HG02970 (cell line): ENCODE results near the gene KIF6.

ENCODE experiments used
- ATAC-seq: cut with Tn5 transposase; IDR thresholded peaks from one replicate; pipeline ENCODE4 v1.9.1; 2021; ENCODE audit warnings: mild to moderate bottlenecking, moderate library complexity, moderate number of reproducible peaks; ENCODE audit not compliant: unreplicated experiment, low FRiP score

KIF6 gene

DNA sequence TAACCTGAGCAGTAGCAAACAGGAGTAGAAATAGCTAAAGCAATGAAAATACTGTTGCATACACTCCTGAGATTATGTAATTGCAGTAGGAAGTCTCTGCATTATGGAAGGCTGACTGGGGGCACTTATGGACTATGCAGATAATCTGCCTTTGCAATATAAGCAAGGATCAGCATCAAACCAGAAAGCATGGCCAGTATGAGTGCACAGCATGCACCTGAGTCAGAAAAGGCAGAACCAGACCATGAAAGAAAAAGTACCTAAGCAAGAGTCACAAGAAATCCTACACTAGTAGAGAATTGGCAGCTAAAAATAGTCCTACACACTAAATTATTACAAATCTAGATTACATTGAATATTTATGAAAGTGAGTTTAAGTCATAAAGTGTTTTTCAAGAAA lies 164.3 kb downstream of the KIF6 start:
- ATAC-seq: no peak

DNA sequence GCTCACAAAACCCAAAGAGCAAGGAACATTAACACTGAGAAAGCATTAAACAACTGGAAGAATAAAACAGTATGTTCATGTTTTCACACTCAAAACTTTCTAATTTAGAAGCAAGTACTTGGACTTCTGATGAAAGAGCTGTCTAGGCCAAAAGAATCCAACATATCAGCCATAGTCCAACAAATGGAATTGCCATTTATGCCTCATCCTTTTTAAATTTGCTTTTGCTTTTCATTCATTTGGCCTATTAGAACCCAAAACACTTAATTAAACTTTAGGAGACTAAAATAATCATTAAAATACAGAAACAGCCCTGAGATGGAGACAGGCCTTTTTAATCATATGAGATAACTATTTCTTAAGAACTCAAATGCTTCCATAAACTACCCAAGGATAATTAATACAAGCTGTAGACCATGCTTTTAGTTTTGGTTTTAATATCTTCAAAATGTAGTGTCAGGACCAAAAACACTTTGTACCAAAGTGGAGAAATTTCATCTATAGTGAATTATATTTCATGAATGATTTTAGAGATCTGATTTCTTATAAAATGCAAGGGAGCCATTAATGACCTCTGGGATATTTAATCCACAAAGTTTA lies 166.5 kb downstream of the KIF6 start:
- ATAC-seq: no peak

DNA sequence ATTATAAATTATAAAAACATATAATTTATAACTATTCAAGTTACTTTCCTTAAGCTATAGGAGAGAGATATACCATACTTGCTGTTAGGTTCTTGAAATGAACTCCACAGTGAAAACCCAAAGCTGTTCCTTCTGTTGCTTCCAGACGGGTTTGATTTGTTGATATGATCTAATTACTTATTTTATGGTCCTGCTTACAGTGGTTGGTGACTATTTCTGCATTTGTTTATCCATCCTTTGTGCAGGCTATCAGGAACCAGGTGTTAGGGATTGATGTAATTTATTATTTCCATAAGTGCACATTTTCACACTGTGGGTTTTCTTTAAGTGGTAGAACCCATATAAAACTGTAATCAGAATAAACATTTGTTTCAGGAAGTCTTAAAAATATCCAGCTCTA lies 167.1 kb downstream of the KIF6 start:
- ATAC-seq: no peak

DNA sequence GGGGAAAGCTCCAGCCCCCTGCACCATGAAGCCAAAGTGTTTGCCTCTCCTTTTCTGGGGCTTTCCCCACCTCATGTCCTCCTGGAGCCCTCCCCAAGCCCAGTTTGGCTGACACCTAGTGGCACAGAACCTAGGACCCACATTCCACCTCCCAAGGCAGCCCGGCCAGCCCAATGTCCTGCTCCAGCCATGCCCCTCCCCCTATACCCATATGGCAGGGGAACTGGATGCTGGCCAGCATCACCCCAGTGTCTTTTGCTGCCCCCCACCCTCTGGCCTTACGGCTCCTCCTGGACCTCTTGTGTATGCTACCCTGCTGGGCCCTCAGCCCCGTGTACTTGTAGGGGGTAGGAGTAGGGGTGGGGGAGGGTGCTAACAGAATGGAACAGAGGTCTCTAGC lies 170.1 kb downstream of the KIF6 start:
- ATAC-seq: no peak

- ATAC-seq: no peak
Observed at GRCh38 chr6:39553860-39554802, 171.1 kb downstream of the KIF6 start.

- ATAC-seq: no peak
Observed at GRCh38 chr6:39553029-39553428, 172.2 kb downstream of the KIF6 start.

- no peak for ATAC-seq
Observed at GRCh38 chr6:39550191-39550590, 175.0 kb downstream of the KIF6 start.

- ATAC-seq: no peak
Observed at GRCh38 chr6:39546731-39547130, 178.5 kb downstream of the KIF6 start.

- ATAC-seq: no peak
Observed at GRCh38 chr6:39543950-39544349, 181.3 kb downstream of the KIF6 start.

- no peak for ATAC-seq
Observed at GRCh38 chr6:39543095-39543494, 182.1 kb downstream of the KIF6 start.

GRCh38 chr6:39540454-39540853 lies 184.8 kb downstream of the KIF6 start:
- ATAC-seq: no peak

GRCh38 chr6:39530201-39530759 lies 194.9 kb downstream of the KIF6 start:
- peak; percentile 95 for ATAC-seq

- ATAC-seq: no peak
Observed at GRCh38 chr6:39527792-39528564, 197.2 kb downstream of the KIF6 start.

- no peak for ATAC-seq
Observed at GRCh38 chr6:39524007-39524406, 201.2 kb downstream of the KIF6 start.

DNA sequence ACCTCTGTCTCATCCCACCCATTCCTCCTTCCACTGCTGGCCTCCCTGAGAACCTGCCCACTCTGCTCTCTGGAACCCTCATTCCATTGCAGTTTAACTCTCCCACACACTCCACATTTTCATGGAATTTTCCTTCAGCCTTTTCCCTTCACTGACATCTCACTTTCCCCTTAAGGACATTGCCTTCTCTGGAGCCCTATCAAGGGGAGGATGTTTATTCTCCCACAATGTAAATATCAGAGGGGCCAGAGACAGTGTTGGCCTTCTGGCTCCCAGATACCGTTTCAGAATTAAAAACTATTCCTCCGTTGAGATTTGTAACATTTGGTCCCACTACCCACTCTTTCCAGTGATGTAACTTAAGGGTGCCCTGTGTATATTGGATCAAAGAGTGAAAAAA lies 203.2 kb downstream of the KIF6 start:
- no peak for ATAC-seq

DNA sequence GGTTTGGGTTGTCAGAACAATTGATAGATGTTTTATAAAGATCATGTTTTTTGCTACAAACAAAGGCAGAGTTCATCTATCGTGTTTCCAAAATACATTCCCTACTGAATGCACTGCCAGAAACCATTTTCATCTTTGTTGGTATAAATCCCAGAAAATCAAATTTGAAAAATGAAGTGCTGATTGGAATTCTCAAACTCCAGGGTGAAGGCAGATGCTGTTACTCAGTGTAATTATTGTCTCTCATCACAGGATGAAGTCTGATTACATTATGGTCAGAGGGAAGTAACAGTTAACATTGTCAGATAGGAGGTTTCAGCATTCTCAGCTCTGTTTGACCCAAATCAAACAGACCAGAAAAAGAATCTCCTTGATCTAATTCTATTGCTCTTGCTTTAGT lies 204.3 kb downstream of the KIF6 start:
- ATAC-seq: no peak

DNA sequence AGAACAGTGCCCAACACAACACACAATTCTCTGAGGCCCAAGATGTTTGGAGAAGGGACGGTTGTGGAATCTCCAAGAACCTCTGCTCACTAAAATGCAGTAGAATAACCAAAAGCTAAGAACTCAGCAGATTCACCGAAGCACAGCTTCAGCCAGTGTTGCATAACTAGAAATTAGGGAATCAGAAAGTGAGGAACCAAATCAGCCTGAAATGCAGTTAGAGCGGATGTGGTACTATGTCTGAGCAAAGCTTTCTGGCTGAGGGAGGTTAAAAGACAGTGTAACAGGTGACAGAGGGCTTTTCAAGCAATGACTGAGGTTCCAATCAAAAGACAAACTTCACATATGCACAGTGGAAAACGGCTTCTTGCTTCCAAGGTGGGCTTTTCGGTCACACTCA lies 204.8 kb downstream of the KIF6 start:
- ATAC-seq: no peak

DNA sequence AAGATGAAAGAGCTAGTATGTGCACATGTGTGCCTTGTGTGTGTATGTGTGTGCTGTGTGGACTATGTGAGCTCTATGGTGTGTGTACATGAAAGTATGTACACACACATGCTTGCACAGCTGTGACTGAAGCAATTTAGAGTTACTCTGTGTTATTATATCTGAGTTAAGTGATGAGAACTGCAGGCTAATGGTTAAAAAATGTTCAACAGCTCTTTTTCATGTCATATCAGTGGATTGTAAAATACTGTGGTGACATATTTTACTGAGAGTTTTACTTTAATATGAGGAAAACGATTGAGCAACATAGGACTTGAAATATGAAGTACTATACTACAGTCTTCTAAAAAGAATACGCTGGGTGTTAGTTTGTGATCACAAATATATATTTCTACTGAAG lies 207.0 kb downstream of the KIF6 start:
- ATAC-seq: no peak

GRCh38 chr6:39517756-39518155 lies 207.5 kb downstream of the KIF6 start:
- no peak for ATAC-seq

GRCh38 chr6:39516471-39516870 lies 208.7 kb downstream of the KIF6 start:
- no peak for ATAC-seq

DNA sequence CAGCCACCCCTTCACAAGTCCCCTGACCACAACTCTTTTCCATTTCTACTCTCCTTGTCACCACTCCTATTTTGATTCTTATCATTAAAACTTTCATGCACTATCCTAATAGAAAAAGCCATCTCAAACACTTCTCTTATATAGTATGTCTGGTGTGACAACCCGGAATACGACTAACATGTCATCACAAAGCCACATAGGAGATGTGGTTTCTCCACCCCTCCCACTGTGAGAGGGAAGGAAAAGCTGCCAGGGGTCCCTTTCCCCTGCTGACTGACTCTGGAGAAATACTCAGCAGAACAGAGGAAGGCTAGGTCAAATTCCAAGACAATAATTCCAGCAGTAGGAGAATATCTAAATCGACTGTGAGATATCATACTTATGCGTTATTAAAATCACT lies 209.7 kb downstream of the KIF6 start:
- no peak for ATAC-seq
